GM11168 (cell line): ENCODE data around the gene HCRTR2.

Experiments
- in situ Hi-C: fragments of 300-500 bp; cut with MboI; formaldehyde crosslinking; loops from one replicate; pipeline ENCODE4 v1.12.0; 2022; ENCODE audit warnings: low sequenced_read_pairs; ENCODE audit not compliant: unreplicated experiment

HCRTR2 gene

GRCh38 chr6:55319961-55320695 is 145.8 kb downstream of the HCRTR2 start:
- in situ Hi-C loops = no loop called here

DNA sequence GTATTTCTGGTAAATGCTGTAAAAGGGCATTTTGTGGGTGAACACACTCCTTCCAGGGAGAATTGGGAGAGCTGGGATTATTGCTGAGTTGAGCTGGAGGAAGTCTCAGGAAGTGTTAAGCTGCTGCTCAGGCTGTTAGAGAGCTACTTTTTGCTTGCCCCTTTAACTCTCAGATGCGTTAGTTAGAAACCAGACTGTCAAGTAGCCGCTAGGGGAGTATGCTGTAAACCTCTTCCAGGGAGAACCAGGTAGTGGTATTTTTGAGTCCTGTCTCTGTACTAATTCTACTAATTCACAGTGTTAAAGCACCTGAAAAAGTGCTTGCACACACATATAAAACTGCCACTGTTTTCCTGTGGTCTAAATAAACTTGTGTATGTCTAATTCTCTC is 146.4 kb downstream of the HCRTR2 start:
- in situ Hi-C loops = no loop called here

DNA sequence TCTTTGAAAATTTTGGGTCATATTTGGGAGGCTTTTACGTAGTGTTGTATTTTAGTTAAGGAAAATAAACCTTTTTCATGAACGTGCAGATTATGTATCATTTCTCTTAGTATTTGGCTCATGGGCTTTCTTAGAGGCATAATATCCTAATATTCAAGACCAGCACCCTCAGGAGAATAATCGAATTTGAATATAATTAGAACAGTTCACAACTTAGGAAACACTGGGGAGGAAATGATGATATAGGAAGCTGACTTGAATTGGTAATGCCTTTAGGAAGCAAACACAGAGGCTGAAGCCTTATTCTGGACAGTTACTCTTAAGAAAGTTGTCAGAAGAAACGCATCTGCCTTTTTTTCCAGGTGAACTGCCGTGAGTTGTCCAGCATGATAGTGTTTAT is 152.9 kb downstream of the HCRTR2 start, which contains the start of gene GFRAL:
Gene GFRAL (plus strand): TSS at position 301 of the 400 bp plus-strand sequence. CDS start 86 bp downstream, at position 387.
- in situ Hi-C loops = no loop called here
